GM23248 (cell line): ENCODE data around the gene ZNF521.

Experiments
- EZH2 ChIP-seq: fragments of 200-600 bp; sonication (generic); IDR thresholded peaks from 2 replicates; pipeline ENCODE4 v1.6.1; 2018; ENCODE audit warnings: antibody characterized with exemption, mild to moderate bottlenecking; ENCODE audit not compliant: insufficient read depth, poor library complexity, severe bottlenecking
- EZH2phosphoT487 ChIP-seq: fragments of 200-600 bp; sonication (generic); IDR thresholded peaks from 2 replicates; pipeline ENCODE4 v1.6.1; 2018; ENCODE audit warnings: antibody characterized with exemption, moderate library complexity, mild to moderate bottlenecking, low read depth; ENCODE audit not compliant: insufficient read depth

DNA sequence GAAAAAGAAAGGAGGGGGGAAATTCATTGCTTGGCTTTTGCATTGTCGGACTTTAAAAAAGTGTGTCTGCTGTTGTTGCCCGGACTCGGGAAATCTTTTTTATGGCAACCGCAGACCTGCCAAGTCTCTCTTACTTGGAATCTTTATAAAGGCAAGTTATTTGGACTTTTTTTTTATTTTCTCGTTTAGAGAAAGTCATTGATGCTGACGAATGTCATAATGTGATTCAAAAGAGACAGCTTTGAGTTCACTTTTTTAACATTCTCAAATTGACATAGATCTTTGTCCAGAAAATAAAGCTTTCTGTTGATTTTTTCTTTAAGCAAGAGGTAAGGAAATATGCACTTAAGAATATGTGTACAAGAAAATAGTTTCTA lies 651 bp upstream of the ZNF521 start:
- no peak for TF ChIP-seq EZH2
- no peak for TF ChIP-seq EZH2phosphoT487
